ENCODE data around the gene RNF141.

The RNF141 gene

GRCh38 chr11:10561043-10561818 is 20.2 kb upstream of the RNF141 start:
- DNase-seq (ENCODE audit: low read depth in 3 of 3), result no peak

- no peak for DNase-seq (ENCODE audit: low read depth in 3 of 3)
Measured at GRCh38 chr11:10558288-10558687, 17.3 kb upstream of the RNF141 start.

GRCh38 chr11:10556590-10556989 is 15.6 kb upstream of the RNF141 start:
- no peak for DNase-seq (ENCODE audit: low read depth in 3 of 3)

GRCh38 chr11:10551845-10552352 is 10.9 kb upstream of the RNF141 start:
- no peak for DNase-seq (ENCODE audit: low read depth in 3 of 3)

- no peak for DNase-seq (ENCODE audit: low read depth in 3 of 3)
Measured at GRCh38 chr11:10551290-10551592, 10.3 kb upstream of the RNF141 start.

- DNase-seq (ENCODE audit: low read depth in 3 of 3), result no peak
Measured at GRCh38 chr11:10550503-10551289, 9.7 kb upstream of the RNF141 start.

- DNase-seq (ENCODE audit: low read depth in 3 of 3), result no peak
Measured at GRCh38 chr11:10544491-10545465, 3.8 kb upstream of the RNF141 start.

GRCh38 chr11:10543782-10544181 is 2.8 kb upstream of the RNF141 start:
- no peak for DNase-seq (ENCODE audit: low read depth in 3 of 3)

GRCh38 chr11:10542776-10543175 is 1.8 kb upstream of the RNF141 start:
- DNase-seq (ENCODE audit: low read depth in 3 of 3), result no peak

- no peak for DNase-seq (ENCODE audit: low read depth in 3 of 3)
Measured at GRCh38 chr11:10541561-10541930, 559 bp upstream of the RNF141 start.

GRCh38 chr11:10540546-10540914 is 457 bp downstream of the RNF141 start:
- DNase-seq (ENCODE audit: low read depth in 3 of 3), result peak in 1 of 3 donors; percentile 4

GRCh38 chr11:10539339-10539738 is 1.6 kb downstream of the RNF141 start:
- DNase-seq (ENCODE audit: low read depth in 3 of 3), result no peak

GRCh38 chr11:10538924-10539323 is 2.1 kb downstream of the RNF141 start:
- no peak for DNase-seq (ENCODE audit: low read depth in 3 of 3)

- DNase-seq (ENCODE audit: low read depth in 3 of 3), result no peak
Measured at GRCh38 chr11:10537600-10537999, 3.4 kb downstream of the RNF141 start.

GRCh38 chr11:10534316-10534715 is 6.7 kb downstream of the RNF141 start:
- DNase-seq (ENCODE audit: low read depth in 3 of 3), result no peak

- DNase-seq (ENCODE audit: low read depth in 3 of 3), result no peak
Measured at GRCh38 chr11:10533323-10533722, 7.7 kb downstream of the RNF141 start.

GRCh38 chr11:10532526-10532925 is 8.5 kb downstream of the RNF141 start:
- DNase-seq (ENCODE audit: low read depth in 3 of 3), result no peak

GRCh38 chr11:10529279-10529678 is 11.7 kb downstream of the RNF141 start:
- no peak for DNase-seq (ENCODE audit: low read depth in 3 of 3)

GRCh38 chr11:10528121-10528520 is 12.9 kb downstream of the RNF141 start:
- DNase-seq (ENCODE audit: low read depth in 3 of 3), result no peak

- no peak for DNase-seq (ENCODE audit: low read depth in 3 of 3)
Measured at GRCh38 chr11:10526974-10527918, 13.7 kb downstream of the RNF141 start.

- no peak for DNase-seq (ENCODE audit: low read depth in 3 of 3)
Measured at GRCh38 chr11:10524471-10524870, 16.5 kb downstream of the RNF141 start.

Data from stimulated activated CD4-positive, alpha-beta T cell treated with anti-CD3 and anti-CD28 coated beads, TNF-alpha, amount 100 ng/mL, for 48 hours (primary cell).